GM13977 (cell line): ENCODE measurements around the gene CD48.

Experiments used
- DNase-seq: peaks from one replicate; pipeline ENCODE4 v3.0.0; 2012; ENCODE audit warnings: low spot score
- in situ Hi-C: fragments of 300-500 bp; cut with MboI; formaldehyde crosslinking; loops from one replicate; pipeline ENCODE4 v1.12.0; 2022; ENCODE audit warnings: low sequenced_read_pairs, low pct_unique_long_range_greater_than_20kb, mixed read lengths, inconsistent platforms; ENCODE audit not compliant: unreplicated experiment
- TF ChIP-seq, protein P1 (sequence below): IDR thresholded peaks from 2 replicates; pipeline ENCODE4 v1.5.1; 2012; ENCODE audit warnings: mild to moderate bottlenecking, control low read depth; ENCODE audit not compliant: insufficient read depth; ENCODE audit errors: extremely low read depth, missing control alignments

The CD48 gene

DNA sequence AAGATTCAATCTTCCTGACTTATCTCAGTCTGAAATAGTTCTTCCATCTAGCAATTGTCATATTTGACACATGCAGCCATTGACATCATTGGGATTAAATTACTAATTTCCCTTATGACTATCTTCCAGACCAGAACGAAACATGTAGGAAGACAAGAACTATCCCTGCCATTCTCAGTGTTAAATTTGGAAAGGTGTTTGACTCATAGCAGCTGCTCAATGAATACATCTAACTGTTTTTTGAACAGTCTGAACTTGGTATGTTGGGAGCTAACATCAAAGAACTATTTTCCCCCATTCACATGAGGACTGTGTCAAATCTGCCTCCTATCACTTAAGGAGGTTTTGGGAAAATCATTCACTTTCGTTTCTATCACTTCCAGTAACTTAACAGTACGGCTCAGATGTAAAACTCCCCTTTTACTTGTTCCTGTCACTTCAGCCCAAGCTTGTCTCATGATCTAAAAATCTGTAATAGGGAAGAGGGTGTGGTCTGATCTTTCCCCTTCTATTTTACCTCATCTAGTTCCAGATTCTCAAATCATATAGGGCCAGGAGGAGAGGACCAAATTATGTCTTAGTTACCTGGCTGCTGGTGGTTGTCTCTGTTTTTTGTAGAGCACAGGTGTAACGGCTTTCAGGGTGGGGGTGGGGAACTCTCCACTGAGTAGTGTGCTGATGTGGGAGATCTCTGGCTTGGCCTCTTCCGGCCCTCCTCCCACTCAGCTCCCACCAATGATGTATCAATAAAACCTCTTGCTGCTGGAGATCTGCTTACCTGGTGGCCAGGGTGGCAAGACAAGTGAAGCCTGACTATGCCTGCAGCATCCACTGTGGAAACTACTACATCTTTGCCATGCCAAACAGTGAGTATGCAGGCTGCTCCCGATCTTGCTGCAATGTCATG, 38.6 kb downstream of the CD48 start:
- no peak for DNase-seq
- in situ Hi-C loops: no loop called here
- TF ChIP-seq, protein P1, sequence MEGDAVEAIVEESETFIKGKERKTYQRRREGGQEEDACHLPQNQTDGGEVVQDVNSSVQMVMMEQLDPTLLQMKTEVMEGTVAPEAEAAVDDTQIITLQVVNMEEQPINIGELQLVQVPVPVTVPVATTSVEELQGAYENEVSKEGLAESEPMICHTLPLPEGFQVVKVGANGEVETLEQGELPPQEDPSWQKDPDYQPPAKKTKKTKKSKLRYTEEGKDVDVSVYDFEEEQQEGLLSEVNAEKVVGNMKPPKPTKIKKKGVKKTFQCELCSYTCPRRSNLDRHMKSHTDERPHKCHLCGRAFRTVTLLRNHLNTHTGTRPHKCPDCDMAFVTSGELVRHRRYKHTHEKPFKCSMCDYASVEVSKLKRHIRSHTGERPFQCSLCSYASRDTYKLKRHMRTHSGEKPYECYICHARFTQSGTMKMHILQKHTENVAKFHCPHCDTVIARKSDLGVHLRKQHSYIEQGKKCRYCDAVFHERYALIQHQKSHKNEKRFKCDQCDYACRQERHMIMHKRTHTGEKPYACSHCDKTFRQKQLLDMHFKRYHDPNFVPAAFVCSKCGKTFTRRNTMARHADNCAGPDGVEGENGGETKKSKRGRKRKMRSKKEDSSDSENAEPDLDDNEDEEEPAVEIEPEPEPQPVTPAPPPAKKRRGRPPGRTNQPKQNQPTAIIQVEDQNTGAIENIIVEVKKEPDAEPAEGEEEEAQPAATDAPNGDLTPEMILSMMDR: no peak

DNA sequence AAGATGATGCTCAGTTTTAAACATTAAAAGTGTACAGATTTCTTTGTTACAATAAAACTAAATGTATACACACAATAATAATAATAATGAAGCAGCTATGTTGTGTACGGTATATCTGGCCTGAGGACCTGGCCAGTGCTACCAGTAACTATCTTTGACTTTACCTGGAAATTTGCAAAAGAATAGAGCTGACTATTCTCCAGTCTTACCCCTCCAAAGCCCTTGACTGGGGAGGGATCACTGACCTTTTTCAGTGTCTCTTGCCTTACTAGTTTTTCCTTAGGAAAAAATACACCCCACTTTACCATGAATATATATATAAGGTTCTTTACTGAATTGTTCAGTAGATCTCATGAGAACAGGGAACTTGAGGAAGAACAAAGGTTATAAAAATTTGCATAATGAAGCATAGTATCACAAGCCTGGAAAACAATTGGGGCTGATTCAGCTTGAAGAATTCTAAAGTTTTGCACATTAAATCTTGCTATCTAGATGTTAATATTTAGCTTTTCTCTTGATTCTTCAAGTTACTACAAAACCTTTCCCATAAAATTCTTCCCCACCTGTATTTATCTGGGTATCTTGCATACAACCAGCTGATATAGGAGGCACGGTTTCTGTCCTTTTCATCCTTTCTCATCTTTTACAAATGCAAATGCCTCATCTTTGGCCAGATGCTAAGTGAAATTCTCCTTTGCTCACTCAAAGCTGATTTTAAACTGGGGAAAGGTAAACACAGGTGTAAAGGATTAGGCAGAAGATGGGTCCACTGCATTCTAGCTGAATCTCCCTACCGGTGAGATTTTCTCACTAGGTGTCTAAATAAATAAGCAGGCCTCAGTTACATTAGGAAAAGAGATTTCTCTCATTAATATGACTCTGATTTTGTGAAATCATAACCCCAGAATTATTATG, 39.8 kb downstream of the CD48 start:
- in situ Hi-C loops: no loop called here
- no peak for DNase-seq

DNA sequence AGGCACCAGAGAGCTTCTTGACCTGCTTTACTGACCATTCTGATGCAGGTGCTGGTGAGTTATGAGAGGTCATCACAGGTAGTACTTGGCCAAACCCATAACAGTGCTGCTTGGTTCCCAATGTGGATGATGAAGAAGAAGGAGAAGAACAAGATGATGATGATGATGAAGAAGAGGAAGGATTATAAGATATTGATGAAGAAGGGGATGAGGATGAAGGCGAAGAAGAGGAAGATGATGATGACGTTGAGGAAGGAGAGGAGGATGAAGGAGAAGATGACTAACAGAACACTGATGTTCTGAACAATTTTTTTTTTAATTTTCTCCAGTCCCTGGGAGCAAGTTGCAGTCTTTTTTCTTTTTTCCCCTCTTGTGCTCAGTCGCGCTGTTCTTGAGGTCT, 40.9 kb downstream of the CD48 start:
- in situ Hi-C loops: no loop called here

More for the DNA sequence above, 39.8 kb downstream of the CD48 start:
- TF ChIP-seq, protein P1: no peak

DNA sequence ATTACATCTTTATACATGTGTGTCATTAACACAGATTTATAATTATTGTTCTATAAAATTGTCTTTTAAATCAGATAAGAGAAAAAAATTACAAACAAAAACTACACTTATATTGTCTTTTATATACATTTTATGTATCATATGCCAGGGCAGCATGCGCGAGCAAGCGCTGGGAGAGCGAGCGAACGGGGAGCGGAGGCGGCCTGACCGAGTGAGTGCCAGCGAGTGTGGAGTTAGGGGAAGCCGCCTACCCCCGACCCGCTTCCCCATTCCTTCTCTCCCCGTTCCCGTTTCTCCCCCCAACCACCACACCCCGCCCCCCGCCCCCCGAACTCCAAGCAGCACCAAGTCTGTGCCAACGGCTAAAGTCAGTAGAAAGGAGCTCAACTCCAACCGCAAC, 41.8 kb downstream of the CD48 start:
- DNase-seq: no peak
- TF ChIP-seq, protein P1: no peak
- in situ Hi-C loops: no loop called here

More for the DNA sequence above, 40.9 kb downstream of the CD48 start:
- TF ChIP-seq, protein P1: no peak
- no peak for DNase-seq

- in situ Hi-C loops: no loop called here
- no peak for DNase-seq
- TF ChIP-seq, protein P1: no peak
Measured at GRCh38 chr1:160669276-160669675, 42.3 kb downstream of the CD48 start.

GRCh38 chr1:160667896-160668295, 43.7 kb downstream of the CD48 start:
- DNase-seq: no peak
- in situ Hi-C loops: no loop called here
- TF ChIP-seq, protein P1: no peak
